Endodermal cell (in vitro differentiated cells): ENCODE results near the gene ZNF275. TPM values are rescaled to one million over a fixed set of nuclear protein-coding genes. Genes with fewer than 3 reads are reported as not detected.
A peak's percentile ranks its signal among the peaks of the same experiment; 100 is the strongest.

Source experiments
- DNase-seq: peaks from one replicate; pipeline ENCODE4 v3.0.0-alpha.2; 2017
- H3K27ac ChIP-seq: 2 replicates; pipeline ENCODE4 v1.5.1; 2013; ENCODE audit warnings: mild to moderate bottlenecking, low read depth, low read length, moderate library complexity
- H3K27me3 ChIP-seq: 2 replicates; pipeline ENCODE4 v1.6.1; 2013; ENCODE audit warnings: mild to moderate bottlenecking, low read length, moderate library complexity; ENCODE audit not compliant: insufficient read depth, control insufficient read depth, poor library complexity, severe bottlenecking
- H3K36me3 ChIP-seq: 2 replicates; pipeline ENCODE4 v1.7.0; 2013; ENCODE audit warnings: mild to moderate bottlenecking, low read length, moderate library complexity; ENCODE audit not compliant: control insufficient read depth, insufficient read depth
- H3K4me1 ChIP-seq: one replicate; pipeline ENCODE4 v1.7.0; 2013; ENCODE audit warnings: low read length; ENCODE audit not compliant: control insufficient read depth, insufficient read depth
- H3K4me3 ChIP-seq: 2 replicates; pipeline ENCODE4 v1.5.1; 2013; ENCODE audit warnings: mild to moderate bottlenecking, low read length, moderate library complexity
- H3K9ac ChIP-seq: 2 replicates; pipeline ENCODE4 v1.6.1; 2013; ENCODE audit warnings: mild to moderate bottlenecking, low read length, moderate library complexity; ENCODE audit not compliant: poor library complexity, severe bottlenecking; ENCODE audit errors: extremely low read depth
- H3K9me3 ChIP-seq: 2 replicates; pipeline ENCODE4 v1.6.1; 2013; ENCODE audit warnings: mild to moderate bottlenecking, low read length, moderate library complexity; ENCODE audit not compliant: control insufficient read depth
- H3K27ac Mint-ChIP-seq: 2 replicates; pipeline ENCODE4 v1.8.0; 2020; ENCODE audit warnings: mixed read lengths
- H3K27me3 Mint-ChIP-seq: 2 replicates; pipeline ENCODE4 v1.8.0; 2021; ENCODE audit warnings: mild to moderate bottlenecking, mixed read lengths; ENCODE audit not compliant: insufficient read depth
- H3K36me3 Mint-ChIP-seq: 2 replicates; pipeline ENCODE4 v1.8.0; 2020; ENCODE audit warnings: low read depth, mixed read lengths
- H3K4me1 Mint-ChIP-seq: 2 replicates; pipeline ENCODE4 v1.8.0; 2020; ENCODE audit warnings: mixed read lengths
- H3K4me3 Mint-ChIP-seq: 2 replicates; pipeline ENCODE4 v1.8.0; 2020; ENCODE audit warnings: mild to moderate bottlenecking, moderate library complexity, mixed read lengths
- H3K9me3 Mint-ChIP-seq: 2 replicates; pipeline ENCODE4 v1.8.0; 2020; ENCODE audit warnings: mild to moderate bottlenecking, mixed read lengths
- WGBS, 2 experiments: methylation state at CpG; one replicate each; pipeline versions ENCODE4 v1.1.5 to v1.1.7; 2013; ENCODE audit warnings: missing lambda C conversion rate in 2 of 2, mixed read lengths in 1 of 2; ENCODE audit not compliant: insufficient coverage in 1 of 2, insufficient read length in 1 of 2; 5-methylcytosine and 5-hydroxymethylcytosine counted together
- total RNA-seq, 2 donors: library from RNA; stranded (reverse); fragmentation: NEBNext Ultra II Directional in 1 of 2; extraction: Animal tissue kit (Norgen Biotek cat#: 25700) in 1 of 2; gene quantifications; 2 replicates in 1 of 2; 3 replicates in 1 of 2; pipeline ENCODE4 v1.2.1, GENCODE V29; 2021
- TF ChIP-seq, protein P1 (sequence below): fragments of 200-600 bp; sonication (generic); conservative IDR thresholded peaks from 2 replicates; pipeline ENCODE4 v1.5.0; 2021; ENCODE audit warnings: antibody characterized with exemption, mild to moderate bottlenecking

Gene ZNF275
- total RNA-seq, 2 donors from 2014 or later = 11.0 to 12.6 TPM

DNA sequence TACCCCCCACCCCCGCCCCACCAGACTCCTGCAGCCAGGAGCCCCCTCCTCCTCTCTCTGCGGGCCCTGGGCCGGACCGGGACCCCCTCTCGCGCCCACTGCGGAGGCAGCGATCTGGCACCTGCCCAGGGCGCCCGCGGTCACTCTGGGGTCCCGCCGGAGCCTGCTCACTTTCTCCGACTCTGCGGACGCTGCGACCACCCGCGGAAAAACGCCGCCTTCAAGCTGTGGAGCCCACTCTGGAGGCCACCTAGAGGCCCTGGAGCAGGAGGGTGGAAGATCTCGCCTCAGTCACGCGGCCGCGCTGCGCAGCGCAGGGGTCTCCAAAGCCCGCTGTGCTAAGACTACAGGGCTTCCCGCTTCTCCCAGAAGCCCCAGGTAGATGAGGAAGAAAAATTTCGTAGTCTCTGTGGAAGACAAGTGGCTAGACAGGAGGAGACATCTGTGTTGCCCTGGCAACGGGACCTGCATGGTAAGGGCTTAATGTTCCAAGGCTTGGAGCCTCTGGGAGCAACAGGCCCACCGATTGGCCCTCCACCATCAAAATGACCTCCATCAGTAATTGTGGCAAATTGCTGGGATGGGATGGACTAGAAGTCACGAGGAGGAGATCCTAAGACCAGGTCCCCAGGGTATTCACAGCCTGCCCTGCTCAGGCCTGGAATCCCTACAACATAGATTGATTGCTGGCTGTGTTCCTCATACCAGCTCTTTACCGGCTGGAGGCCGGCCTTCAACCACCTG is 12.4 kb upstream of the ZNF275 start, which contains the start of gene PNMA6F:
TSS of gene PNMA6F (minus strand) at position 387 of the 744 bp plus-strand sequence. CDS start 1,093 bp downstream, outside the sequence.
- H3K27me3 Mint-ChIP-seq = peaks cover 12% of the 10 kb centered on the region
- H3K4me1 ChIP-seq = no peaks in the 10 kb centered on the region
- H3K27ac Mint-ChIP-seq = no peak within 1 kb of the TSS
- no peaks in the 10 kb centered on the region for H3K36me3 Mint-ChIP-seq
- H3K27ac ChIP-seq = no peak within 1 kb of the TSS
- no peaks in the 10 kb centered on the region for H3K36me3 ChIP-seq
- no peak within 1 kb of the TSS for H3K4me3 ChIP-seq
- DNase-seq = peak; percentile 53
- 61% methylated on average over 34 of the region's 36 CpGs; no CpG with 5 or more reads in 1 of the 2 experiments for WGBS, 2 experiments
- no peak within 1 kb of the TSS for H3K4me3 Mint-ChIP-seq
- TF ChIP-seq, protein P1, sequence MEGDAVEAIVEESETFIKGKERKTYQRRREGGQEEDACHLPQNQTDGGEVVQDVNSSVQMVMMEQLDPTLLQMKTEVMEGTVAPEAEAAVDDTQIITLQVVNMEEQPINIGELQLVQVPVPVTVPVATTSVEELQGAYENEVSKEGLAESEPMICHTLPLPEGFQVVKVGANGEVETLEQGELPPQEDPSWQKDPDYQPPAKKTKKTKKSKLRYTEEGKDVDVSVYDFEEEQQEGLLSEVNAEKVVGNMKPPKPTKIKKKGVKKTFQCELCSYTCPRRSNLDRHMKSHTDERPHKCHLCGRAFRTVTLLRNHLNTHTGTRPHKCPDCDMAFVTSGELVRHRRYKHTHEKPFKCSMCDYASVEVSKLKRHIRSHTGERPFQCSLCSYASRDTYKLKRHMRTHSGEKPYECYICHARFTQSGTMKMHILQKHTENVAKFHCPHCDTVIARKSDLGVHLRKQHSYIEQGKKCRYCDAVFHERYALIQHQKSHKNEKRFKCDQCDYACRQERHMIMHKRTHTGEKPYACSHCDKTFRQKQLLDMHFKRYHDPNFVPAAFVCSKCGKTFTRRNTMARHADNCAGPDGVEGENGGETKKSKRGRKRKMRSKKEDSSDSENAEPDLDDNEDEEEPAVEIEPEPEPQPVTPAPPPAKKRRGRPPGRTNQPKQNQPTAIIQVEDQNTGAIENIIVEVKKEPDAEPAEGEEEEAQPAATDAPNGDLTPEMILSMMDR = no peak
- H3K4me1 Mint-ChIP-seq = no peaks in the 10 kb centered on the region
- H3K9ac ChIP-seq = no peak within 1 kb of the TSS
- no peaks in the 10 kb centered on the region for H3K9me3 ChIP-seq
- peaks cover 7% of the 10 kb centered on the region for H3K27me3 ChIP-seq
- H3K9me3 Mint-ChIP-seq = peaks cover 52% of the 10 kb centered on the region

DNA sequence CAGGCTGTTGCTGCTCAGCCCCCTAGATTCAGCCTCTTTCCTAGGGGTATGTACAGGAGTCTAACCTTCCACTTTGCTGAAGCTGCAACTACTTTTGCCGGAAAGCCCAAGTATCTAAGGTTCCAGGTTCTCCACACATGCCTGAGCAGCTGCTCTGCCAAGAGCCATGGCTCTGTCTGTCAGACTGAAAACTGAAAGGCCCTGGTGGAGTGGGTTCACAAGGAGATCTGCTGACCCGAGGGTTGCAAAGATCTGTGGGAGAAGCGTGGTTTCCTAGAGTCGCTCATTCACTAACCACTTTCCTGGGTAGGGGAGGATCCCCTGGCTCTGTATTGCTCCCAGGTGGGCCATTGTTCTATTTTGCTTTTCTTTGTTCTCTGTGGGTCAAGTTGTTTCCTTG is 6.4 kb upstream of the ZNF275 start:
- Mint-ChIP-seq H3K4me1 (no peaks in the 10 kb centered on the region), H3K36me3 (no peaks in the 10 kb centered on the region), H3K9me3 (peaks cover 49% of the 10 kb centered on the region), H3K27me3 (peaks cover 18% of the 10 kb centered on the region), H3K27ac (no peak overlapping the region), H3K4me3 (no peak overlapping the region)
- peak; percentile 8 for DNase-seq
- Histone ChIP-seq H3K9ac (no peak overlapping the region), H3K4me1 (no peaks in the 10 kb centered on the region), H3K9me3 (no peaks in the 10 kb centered on the region), H3K36me3 (no peaks in the 10 kb centered on the region), H3K4me3 (no peak overlapping the region), H3K27ac (no peak overlapping the region), H3K27me3 (peaks cover 13% of the 10 kb centered on the region)
- 89 to 91% methylated on average over 4 of the region's 4 CpGs for WGBS, 2 experiments
- TF ChIP-seq, protein P1 = no peak

DNA sequence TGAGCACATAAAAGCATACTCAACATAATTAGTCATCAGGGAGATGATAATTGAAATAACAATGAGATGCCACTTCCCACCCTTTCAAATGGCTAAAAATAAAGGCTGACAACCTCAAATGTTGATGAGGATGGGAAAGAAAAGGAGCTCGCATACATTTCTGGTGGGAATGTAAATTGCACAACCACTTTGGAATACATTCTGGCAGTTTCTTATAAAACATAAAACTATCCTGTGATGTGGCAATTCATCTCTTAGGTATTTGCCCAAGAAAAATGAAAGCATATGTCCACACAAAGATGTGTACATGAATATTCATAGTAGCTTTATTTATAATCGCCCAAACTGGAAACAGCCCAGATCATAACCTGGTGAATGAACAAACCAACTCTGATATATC is 687 bp upstream of the ZNF275 start:
- TF ChIP-seq, protein P1 = no peak
- Mint-ChIP-seq H3K4me3 (peak overlapping the region; percentile 82), H3K4me1 (peaks cover 4% of the 10 kb centered on the region), H3K27me3 (peaks cover 14% of the 10 kb centered on the region), H3K9me3 (peaks cover 44% of the 10 kb centered on the region), H3K36me3 (peaks cover 7% of the 10 kb centered on the region), H3K27ac (no peak overlapping the region)
- Histone ChIP-seq H3K4me1 (no peaks in the 10 kb centered on the region), H3K27ac (no peak overlapping the region), H3K9ac (no peak overlapping the region), H3K9me3 (no peaks in the 10 kb centered on the region), H3K27me3 (peaks cover 7% of the 10 kb centered on the region), H3K36me3 (peaks cover 18% of the 10 kb centered on the region), H3K4me3 (peak overlapping the region; percentile 77)
- 92% methylated on average over 2 of the region's 2 CpGs; no CpG with 5 or more reads in 1 of the 2 experiments for WGBS, 2 experiments
- no peak for DNase-seq
